HG03060 (cell line): ENCODE results near the gene DYNLT1.
"Not testable (repeated sequence)": the region's sequence is repeated elsewhere in the genome, so short reads cannot be mapped to it uniquely, and the experiment has no call there.

Experiments used
- ATAC-seq: cut with Tn5 transposase; IDR thresholded peaks from one replicate; pipeline ENCODE4 v1.9.1; 2021; ENCODE audit warnings: low read depth, moderate number of reproducible peaks; ENCODE audit not compliant: unreplicated experiment

Gene DYNLT1

DNA sequence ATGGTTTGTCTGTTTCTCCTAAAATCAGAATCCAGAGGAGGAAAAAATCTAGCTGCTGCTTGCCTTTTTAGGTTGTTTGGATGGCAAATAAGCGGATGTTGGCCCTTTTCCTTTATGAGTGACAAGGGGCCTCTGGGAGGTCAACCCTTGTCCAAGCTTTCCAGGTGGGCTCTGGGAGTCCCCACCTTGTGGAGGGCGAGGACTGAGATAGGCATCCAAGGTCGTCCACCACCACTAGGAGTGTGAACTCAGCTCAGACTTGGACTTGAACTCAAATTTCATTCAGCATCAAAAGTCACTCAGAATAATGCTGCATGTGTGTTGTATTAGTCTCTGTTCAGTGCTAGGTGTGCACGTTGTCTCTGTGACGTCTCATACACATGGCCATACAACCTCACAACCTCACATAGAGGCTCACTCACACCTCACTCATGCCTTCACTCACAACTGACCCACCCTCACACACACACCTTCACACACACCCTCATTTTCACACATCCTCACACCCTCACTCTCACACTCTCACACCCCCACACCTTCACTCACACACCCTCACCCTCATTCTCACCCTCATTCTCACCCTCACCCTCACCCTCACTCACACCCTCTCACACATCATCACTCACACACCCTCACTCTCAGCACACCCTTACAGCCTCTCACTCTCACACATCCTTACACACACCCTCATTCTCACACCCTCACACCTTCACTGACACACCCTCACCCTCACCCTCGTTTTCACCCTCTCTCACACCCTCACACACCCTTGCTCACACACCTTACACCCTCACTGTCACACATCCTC, 18.0 kb downstream of the DYNLT1 start:
- ATAC-seq = no peak

DNA sequence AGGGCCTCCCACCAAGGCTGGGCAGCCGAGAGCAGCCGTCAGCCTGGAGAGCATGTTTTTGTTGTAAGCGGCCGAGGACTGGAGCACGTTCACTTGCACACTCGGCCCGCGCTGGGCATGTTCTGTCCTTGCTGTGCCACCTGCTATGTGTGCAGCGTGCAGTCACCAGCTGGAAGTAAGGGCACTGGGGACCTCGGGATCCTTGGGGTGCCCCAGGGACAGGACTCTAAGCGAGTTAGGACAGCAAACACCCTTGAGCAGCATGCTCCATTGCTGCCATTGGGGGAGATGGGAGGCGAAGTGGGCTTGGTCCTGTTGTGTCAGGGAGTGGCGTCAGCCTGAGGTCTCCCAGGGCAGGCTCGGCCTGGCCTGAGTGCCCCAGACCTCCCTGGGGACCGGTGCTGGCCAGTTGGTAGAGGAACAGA, 18.6 kb downstream of the DYNLT1 start:
- ATAC-seq = no peak

DNA sequence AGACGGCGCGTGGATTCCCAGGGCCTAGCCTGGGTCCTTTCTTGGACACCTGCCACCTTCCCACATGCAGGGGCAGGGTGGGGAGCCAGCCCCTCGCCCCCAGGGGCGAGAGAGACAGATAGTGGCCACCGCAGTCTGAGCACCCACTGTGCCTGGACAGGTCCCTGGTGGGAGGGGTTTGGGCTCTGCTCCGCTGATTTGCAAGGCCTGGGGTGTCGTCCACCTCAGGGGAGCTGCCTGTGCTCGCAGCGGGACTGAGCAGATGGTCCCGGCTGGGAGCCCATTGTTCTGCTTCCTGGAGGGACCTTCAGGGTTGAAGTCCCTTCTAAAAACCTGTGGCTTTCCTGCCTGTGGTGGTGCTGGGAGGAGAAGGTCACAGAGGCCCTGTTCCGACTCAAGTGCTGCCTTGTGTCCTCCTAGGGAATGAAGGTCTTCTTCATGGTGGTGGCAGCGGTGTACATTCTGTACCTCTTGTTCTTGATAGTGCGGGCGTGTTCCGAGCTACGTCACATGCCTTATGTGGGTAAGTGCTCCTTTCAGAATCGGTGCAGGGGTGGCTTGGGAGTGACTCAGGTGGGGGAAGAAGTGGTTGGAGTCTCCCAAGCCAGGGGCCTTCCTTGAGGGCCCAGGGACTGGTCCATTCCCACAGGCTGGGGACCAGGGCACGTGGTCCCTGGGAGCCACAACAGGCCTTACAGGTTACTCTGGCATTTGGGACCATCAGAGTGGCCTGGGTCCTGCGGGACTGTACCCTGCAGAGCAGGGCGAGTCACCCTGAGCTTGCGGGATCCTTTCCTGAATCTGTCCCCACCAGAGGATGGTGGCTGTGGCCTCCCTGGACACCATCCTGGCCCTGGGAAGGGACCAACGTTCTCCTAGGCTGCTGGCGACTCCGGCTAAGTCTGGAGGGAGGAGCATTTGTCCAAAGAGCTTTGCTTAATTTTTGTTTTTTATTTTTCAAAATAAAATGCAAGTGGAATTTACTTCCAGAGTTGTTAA, 19.6 kb downstream of the DYNLT1 start:
- no peak for ATAC-seq

DNA sequence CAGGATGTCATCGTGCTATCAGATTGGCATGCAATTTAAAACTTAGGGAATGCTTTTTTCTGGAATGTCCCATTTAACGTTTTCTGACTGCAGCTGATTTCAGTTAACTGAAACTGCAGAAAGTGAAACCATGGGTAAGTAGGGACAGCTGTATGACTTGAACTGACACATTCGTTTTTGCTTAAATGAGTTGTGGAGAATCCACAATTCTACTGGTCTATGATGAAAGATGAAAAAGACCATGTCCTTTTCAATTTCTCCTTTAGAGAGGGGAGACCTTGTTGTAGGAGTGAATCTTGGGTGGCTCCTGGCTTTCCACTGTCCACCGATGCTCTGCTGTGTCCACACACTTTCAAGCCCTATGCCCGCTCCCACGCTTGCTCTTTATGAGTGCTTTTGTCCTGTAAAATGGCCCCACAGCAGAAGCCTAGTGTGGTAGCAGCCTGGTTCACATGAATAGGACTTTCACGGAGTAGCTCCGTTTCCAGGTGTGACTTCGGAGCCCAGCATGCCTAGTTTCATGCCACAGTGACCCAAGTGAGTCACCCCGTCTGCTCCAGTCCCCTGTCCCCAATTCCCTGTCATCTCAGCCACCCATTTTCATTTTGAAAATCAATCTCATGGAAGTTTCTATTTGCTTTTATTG, 21.9 kb downstream of the DYNLT1 start:
- ATAC-seq = no peak

DNA sequence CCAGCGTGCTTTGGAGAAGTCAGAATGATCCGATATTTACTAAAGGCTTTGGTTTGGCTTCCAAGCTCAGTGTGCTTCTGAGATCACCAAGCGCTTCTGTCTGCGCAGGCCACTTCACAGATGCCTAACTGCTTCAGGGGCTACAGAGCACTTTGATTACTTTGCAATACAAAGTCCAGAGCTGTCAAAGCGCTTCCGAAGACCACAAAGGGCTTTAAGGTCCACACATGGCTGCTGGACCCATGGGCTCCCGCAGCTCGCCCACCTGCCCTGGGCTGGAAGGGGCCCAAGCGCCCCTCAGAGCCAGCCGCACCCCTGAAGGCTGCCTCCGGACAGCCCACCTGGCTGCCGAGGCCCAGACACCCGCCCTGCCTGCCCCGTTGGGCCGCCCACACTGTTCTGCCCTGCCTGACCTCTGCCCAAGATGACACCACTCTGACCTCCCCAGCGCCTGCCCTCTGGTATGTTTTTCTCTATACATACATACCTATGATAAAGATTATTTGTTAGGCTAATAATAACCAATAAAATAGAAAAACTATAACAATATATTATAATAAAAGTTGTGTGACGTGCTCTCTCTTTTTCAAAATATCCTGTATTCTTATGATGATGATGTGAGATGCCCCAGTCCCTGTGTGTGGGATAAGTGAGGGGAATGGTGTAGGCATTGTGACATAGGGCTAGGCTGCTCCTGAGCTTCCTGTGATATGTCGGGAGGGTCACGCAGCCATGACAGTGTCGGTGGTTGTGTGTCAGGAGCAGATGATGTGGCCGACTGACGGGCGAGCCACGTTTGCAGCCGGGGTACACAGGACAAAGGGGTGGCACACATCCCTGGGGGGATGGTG, 22.6 kb downstream of the DYNLT1 start:
- ATAC-seq = no peak

DNA sequence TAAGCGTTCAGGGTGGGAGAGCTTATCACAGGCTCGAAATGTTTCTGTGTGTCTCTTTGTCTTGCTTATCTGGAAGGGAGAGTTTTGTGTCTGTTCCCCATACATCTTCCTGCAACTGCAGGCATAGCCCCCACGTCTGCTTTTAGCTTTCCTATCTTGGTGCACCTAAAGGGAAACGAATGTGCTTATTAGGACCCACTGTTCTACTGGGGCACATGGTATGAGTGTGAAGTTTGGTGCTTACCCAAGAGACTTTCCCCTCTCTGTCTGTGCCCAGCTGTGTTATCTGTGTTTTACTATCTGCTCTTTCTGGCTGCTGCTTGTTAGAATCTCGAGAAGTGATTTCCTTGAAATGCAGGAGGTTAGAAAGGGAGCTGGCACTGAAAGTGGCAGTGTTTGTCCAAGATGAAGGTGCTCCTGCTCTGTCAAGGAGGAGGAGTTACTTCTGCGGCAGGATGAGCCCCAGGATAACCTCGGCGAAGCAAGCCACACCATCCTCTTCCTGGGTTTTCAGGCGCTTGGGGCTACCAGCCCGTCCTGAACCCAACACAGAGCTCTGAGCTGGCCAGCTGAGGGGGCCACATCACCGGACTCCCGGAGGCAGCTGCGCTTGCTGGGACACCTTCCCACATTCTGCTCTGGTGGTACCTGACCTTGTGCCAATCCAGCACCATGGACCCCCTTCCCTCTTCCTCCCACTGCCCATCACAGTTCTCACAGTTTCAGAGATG, 23.4 kb downstream of the DYNLT1 start:
- ATAC-seq = no peak

DNA sequence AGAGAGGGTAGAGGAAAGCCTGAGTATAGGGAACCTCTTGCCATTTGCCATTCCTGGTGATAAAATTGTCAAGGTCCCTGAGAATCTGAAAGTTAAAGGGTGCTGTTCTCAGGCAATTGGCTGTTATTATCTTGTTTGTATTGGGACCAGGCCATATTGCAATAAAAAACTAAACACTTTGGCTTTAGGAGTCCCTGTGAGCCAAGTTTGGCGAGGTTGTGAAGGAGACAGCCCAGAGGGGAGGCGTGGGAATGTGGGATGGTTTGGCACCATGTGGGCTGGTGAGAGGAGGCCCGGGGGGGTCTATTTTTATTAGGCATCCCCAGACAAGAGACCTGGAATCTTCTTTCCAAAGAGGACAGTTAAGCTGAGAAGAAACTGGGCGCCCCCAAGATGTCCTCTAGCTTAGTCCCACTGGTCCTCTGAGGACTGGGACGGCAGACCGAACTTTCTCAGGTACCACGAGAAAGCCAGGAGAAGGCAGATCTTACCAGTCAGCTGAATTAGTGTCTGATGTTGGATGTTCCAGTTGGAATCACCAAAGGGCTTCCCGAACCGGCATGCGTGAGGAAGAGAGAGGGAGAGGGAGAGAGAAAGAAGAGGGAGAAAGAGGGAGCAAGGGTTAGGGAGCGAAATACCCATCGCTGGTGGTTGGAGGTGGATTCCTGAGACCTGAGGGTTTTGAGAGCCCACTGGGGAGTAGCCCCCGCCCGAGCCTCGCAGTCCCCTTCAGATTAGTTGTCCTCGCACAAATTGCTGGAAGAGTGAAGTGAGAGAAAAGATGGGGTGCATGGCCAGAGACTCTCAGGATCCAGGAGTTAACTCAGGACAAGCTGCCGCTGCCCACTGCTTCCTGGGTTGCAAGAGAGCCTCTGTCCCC, 24.4 kb downstream of the DYNLT1 start:
- no peak for ATAC-seq

DNA sequence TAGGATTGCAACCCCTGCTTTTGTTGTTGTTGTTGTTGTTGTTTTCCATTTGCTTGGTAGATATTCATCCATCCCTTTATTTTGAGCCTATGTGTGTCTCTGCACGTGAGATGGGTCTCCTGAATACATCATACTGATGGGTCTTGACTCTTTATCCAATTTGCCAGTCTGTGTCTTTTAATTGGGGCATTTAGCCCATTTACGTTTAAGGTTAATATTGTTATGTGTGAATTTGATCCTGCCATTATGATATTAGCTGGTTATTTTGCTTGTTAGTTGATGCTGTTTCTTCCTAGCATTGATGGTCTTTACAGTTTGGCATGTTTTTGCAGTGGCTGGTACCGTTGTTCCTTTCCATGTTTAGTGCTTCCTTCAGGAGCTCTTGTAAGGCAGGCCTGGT, 26.3 kb downstream of the DYNLT1 start:
- ATAC-seq = not testable (repeated sequence)

DNA sequence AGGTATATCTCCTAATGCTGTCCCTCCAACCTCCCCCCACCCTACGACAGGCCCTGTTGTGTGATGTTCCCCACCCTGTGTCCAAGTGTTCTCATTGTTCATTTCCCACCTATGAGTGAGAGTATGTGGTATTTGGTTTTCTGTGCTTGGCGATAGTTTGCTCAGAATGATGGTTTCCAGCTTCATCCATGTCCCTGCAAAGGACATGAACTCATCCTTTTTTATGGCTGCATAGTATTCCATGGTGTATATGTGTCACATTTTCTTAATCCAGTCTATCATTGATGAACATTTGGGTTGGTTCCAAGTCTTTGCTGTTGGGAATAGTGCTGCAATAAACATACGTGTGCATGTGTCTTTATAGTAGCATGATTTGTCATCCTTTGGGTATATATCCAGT, 29.9 kb downstream of the DYNLT1 start:
- not testable (repeated sequence) for ATAC-seq

DNA sequence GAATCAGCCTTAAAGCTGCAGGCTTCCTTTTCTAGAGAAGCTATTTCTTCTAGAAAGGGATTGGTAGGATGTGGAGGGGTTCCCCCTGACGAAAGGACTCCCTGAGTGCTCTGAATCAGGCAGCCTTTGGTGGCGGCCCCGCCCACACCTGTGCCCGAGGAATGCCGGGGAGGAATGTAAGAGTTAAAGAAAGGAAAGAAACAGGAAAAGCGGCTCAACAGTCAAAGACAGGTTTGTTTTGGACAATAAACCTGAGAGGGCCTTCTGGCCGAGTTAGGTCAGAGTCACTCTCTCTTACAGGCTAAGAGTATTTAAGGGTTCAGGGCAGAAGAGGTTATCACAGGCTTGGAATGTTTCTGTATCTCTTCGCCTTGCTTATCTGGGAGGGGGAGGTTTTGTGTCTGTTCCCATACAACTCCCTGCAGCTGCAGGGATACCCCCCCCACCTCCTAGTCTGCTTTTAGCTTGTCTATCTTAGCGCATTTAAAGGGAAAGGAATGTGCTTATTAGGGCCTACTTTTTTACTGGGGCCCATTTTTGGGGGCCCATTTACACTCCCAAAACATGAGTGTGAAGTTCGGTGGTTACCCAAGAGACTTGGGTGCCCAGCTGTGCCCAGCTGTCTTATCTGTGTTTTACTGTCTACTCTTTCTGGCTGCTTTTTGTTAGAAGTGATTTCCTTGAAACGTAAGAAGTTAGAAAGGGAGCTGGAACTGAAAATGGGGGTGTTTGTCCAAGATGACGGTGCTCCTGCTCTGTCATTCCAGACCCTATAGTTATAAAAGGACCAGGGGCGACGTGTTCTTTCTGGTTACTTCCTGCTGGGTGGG, 32.8 kb downstream of the DYNLT1 start:
- ATAC-seq = no peak

DNA sequence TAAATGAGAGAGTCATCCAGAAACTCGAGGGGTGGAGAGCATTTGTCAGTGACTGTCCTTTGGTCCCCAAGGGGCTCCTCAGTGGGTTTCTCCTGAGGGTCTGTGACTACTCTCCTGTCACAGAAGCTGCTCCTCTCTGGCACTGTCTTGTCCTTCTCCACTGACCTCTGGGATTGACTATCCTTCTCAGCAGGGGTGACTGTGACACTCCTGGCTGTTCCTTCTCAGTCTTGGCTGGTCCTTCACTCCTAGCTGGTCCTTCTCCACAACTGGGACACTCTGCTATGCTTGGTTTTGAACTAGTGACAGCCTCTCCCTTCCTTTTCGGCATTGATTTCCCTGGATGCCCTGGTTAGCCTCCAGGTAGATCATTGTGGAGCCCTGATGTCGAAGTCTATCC, 33.5 kb downstream of the DYNLT1 start:
- ATAC-seq = no peak

DNA sequence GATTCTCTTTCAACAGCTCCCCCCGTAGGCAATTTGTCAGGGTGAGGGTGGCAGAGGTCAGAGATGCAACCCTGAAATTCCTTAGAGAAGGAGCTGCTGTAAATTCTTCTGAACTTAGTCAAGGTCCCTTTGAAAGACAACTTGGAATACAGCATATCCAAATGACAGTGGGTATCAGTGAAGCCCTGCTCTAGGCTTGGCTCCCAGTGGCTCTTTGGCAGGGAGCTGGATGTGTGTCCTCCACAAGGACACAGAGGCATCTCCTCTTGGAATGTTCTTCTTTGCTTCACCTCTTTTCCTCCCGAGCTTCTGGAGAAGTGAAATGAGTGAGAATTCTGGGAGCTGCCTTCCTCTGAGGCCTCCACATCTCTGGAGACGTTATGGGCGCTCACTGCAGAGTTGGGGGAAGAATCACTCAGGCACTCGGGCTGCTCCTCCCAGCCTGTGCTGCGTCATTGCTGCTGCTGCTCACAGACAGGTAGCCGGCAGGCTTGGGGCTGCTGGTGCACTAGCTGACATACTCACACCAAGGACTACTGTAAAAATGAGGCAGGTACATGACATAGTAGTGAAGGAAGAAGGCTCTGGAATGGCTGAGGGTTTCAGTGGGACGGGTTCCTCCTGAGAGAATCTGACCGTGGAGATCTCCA, 34.1 kb downstream of the DYNLT1 start:
- ATAC-seq = no peak

DNA sequence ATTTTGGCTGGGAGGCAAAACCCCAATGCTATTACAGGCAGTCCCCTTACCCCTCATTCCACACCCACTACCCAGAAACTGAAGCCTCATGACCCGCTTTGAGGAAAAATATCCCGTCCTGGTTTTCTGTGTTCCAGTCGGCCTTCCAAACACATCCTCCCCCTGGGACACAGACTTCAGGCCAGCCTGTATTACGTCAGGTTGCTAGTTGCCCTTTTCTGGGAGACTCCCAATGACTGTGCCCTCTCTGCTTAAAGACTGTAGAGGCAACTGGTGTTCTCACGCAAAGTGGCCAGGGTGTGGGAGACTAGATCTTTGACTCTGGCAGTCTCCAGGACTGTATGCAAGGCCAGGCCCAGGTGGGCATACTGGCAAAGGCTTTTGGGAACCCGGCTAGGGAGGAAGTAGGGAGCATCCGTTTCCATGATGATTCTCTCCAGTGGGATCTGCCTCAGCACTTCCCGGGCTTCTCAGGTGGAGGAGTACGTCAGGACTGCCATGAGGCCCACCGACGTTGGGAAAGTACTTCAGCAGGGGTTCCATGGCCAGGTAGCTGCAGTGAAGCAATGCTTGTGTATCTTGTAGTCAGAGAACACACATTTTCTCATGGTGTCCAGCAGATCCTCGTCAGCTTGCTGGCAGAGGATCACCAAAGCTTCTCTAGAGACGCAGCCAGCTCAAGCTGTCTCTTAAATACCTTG, 34.9 kb downstream of the DYNLT1 start:
- no peak for ATAC-seq

DNA sequence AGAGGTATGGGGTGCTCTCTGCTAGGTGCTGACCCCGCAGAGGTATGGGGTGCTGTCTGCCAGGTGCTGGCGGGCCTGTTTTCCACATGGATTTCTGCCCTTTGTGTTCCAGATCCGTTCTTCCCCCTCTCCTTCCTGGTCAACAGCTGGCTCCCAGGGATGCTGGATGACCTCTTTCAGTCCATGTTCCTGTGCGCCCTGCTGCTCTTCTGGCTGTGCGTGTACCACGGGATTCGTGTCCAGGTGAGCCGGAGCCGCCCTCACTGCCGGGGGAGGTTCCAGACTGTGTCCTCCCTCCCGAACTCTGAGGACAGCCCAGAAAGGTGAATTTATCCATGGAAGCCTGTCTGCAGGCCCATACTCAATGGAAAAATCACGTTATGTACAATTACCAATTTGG, 36.3 kb downstream of the DYNLT1 start:
- no peak for ATAC-seq

DNA sequence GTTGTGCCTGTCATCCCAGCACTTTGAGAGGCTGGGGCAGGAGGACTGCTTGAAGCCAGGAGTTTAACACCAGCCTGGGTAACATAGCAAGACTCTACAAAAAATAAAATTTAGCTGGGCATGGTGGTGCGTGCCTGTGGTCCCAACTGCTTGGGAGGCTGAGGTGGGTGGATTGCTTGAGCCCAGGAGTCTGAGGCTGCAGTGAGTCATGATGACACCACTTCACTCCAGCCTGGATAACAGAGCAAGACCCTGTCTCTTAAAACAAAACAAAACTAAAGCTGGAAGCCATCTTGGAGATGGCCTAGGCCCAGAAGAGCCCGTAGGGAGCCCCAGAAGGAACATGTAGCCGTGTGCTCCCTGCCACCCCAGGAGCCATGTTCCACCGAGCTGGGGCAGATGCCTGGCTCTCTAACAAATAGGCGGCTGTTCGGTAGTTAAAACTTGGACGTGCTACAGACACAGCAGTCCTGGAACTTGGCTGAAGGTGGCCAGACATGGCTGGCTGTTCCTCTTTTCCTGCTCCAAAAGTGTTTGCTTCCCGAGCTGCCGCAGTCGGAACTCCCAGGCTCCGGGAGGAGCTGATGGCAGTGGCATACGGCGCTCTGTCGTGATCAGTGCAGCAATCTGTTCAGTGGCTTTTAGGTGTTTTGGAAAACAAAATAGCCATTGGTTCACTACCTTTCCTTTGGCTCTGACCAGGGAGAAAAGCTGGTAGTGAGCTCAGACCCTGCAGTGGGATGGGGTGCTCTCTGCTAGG, 37.0 kb downstream of the DYNLT1 start:
- no peak for ATAC-seq

DNA sequence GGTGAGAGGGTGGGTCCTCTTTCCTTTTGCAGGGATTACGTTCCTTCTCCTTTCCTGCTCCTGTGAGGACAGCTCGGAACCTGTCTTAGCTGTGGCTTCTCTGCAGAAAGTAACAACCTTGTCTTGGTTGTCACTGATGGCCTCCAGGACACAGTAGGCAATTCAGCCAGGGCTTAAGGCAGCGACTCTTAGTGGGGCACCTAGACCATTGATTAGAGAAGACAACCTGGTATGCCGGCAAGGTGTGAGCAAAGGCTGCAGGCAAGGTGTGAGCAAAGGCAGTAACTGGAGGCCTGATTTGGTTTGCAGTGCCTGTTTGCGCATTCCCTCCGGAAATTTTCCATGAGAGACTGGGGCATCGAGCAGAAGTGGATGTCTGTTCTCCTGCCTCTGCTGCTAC, 37.6 kb downstream of the DYNLT1 start:
- ATAC-seq = no peak
